ENCODE results near the gene LAP3. TPM values are rescaled to one million over a fixed set of nuclear protein-coding genes. Genes with fewer than 3 reads are reported as not detected.

LAP3 gene
- total and polyA plus RNA-seq, 4 donors, result 57.5 to 178 (median 110) TPM

DNA sequence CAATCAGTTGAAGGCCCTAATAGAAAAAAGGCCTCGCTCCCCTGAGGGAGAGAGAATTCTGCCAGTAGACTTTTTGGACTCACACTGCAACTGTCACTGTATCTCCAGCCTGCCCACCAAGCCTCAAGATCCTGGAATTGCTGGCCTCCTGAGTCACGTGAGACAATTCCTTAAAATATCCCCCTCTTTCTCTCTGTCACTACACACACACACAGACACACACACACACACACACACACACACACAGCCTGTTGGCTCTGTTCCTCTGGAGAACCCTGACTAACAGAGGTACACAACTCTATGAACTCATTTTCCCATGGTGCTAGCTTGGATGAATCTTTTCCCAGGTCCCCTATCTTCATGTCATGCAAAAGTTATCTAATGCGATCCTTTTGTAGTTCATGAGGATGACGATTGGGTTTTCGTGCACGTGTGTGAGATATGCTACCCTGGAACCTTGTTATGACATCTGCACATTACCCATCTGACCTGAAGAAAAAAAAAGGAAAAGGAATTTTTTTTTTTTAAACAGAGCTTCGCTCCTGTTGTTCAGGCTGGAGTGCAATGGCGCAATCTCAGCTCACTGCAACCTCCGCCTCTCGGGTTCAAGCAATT is 48.3 kb upstream of the LAP3 start:
- Histone ChIP-seq H3K4me1 (ENCODE audit: control insufficient read depth in 4 of 4, insufficient read depth in 4 of 4, low read length in 3 of 4) (peaks cover 0 to 3% (median under 1%) of the 10 kb centered on the region in 4 donors), H3K27ac (ENCODE audit: low read depth in 1 of 2, low read length in 2 of 2) (no peak overlapping the region), H3K9ac (ENCODE audit: low read depth in 1 of 2, low read length in 2 of 2) (no peak overlapping the region), H3K36me3 (ENCODE audit: control insufficient read depth in 4 of 4, insufficient read depth in 3 of 4, low read depth in 1 of 4, low read length in 3 of 4) (no peaks in the 10 kb centered on the region), H3K27me3 (ENCODE audit: control insufficient read depth in 4 of 4, insufficient read depth in 4 of 4, low read length in 3 of 4) (no peaks in the 10 kb centered on the region), H3K4me3 (ENCODE audit: low read depth in 1 of 3, low read length in 3 of 3) (no peak overlapping the region), H3K9me3 (ENCODE audit: control insufficient read depth in 4 of 4, low read length in 3 of 4) (no peaks in the 10 kb centered on the region)
- TF ChIP-seq SP1 (IDR thresholded peaks at IDR 0.05) (no peak), FOXA2 (IDR thresholded peaks at IDR 0.05) (no peak), HNF4A (conservative IDR thresholded peaks at IDR 0.05) (no peak), YY1 (IDR thresholded peaks at IDR 0.05) (no peak), NR2F2 (IDR thresholded peaks at IDR 0.05) (no peak), FOXA1 (IDR thresholded peaks at IDR 0.05) (no peak), TAF1 (conservative IDR thresholded peaks at IDR 0.05) (no peak), JUND (IDR thresholded peaks at IDR 0.05) (no peak), ZBTB33 (IDR thresholded peaks at IDR 0.05) (no peak), EGR1 (IDR thresholded peaks at IDR 0.05; ENCODE audit: low read depth in 2 of 2) (no peak), RAD21 (IDR thresholded peaks at IDR 0.05) (no peak), GABPA (IDR thresholded peaks at IDR 0.05 in 1 of 2, conservative IDR thresholded peaks at IDR 0.05 in 1 of 2) (no peak), HNF4G (IDR thresholded peaks at IDR 0.05) (no peak), RXRA (IDR thresholded peaks at IDR 0.05) (no peak), MAX (IDR thresholded peaks at IDR 0.05) (no peak)
- TF ChIP-seq, protein P1, sequence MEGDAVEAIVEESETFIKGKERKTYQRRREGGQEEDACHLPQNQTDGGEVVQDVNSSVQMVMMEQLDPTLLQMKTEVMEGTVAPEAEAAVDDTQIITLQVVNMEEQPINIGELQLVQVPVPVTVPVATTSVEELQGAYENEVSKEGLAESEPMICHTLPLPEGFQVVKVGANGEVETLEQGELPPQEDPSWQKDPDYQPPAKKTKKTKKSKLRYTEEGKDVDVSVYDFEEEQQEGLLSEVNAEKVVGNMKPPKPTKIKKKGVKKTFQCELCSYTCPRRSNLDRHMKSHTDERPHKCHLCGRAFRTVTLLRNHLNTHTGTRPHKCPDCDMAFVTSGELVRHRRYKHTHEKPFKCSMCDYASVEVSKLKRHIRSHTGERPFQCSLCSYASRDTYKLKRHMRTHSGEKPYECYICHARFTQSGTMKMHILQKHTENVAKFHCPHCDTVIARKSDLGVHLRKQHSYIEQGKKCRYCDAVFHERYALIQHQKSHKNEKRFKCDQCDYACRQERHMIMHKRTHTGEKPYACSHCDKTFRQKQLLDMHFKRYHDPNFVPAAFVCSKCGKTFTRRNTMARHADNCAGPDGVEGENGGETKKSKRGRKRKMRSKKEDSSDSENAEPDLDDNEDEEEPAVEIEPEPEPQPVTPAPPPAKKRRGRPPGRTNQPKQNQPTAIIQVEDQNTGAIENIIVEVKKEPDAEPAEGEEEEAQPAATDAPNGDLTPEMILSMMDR (IDR thresholded peaks at IDR 0.05; ENCODE audit: low read depth, low read length, missing input control), result no peak
- TF ChIP-seq, protein P2, sequence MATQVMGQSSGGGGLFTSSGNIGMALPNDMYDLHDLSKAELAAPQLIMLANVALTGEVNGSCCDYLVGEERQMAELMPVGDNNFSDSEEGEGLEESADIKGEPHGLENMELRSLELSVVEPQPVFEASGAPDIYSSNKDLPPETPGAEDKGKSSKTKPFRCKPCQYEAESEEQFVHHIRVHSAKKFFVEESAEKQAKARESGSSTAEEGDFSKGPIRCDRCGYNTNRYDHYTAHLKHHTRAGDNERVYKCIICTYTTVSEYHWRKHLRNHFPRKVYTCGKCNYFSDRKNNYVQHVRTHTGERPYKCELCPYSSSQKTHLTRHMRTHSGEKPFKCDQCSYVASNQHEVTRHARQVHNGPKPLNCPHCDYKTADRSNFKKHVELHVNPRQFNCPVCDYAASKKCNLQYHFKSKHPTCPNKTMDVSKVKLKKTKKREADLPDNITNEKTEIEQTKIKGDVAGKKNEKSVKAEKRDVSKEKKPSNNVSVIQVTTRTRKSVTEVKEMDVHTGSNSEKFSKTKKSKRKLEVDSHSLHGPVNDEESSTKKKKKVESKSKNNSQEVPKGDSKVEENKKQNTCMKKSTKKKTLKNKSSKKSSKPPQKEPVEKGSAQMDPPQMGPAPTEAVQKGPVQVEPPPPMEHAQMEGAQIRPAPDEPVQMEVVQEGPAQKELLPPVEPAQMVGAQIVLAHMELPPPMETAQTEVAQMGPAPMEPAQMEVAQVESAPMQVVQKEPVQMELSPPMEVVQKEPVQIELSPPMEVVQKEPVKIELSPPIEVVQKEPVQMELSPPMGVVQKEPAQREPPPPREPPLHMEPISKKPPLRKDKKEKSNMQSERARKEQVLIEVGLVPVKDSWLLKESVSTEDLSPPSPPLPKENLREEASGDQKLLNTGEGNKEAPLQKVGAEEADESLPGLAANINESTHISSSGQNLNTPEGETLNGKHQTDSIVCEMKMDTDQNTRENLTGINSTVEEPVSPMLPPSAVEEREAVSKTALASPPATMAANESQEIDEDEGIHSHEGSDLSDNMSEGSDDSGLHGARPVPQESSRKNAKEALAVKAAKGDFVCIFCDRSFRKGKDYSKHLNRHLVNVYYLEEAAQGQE (IDR thresholded peaks at IDR 0.05), result no peak
- TF ChIP-seq, protein P3, sequence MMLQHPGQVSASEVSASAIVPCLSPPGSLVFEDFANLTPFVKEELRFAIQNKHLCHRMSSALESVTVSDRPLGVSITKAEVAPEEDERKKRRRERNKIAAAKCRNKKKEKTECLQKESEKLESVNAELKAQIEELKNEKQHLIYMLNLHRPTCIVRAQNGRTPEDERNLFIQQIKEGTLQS (IDR thresholded peaks at IDR 0.05), result no peak
- 91% methylated on average over 10 of the region's 10 CpGs for WGBS
- DNase-seq (ENCODE audit: low spot score), result no peak
